ENCODE measurements around the gene UPK3B. TPM values are rescaled to one million over a fixed set of nuclear protein-coding genes. Genes with fewer than 3 reads are reported as not detected.
"Not testable (repeated sequence)": the region's sequence is repeated elsewhere in the genome, so short reads cannot be mapped to it uniquely, and the experiment has no call there.

The UPK3B gene
- total and polyA plus RNA-seq, 2 donors = 11.8 to 23.6 TPM

- 90% methylated on average over 27 of the region's 29 CpGs for WGBS
- not testable (repeated sequence) for H3K36me3 ChIP-seq (ENCODE audit: insufficient read depth); DNase-seq (ENCODE audit: extremely low spot score); H3K4me1 ChIP-seq (ENCODE audit: insufficient read depth); H3K4me3 ChIP-seq (ENCODE audit: low read depth, low read length); H3K27ac ChIP-seq (ENCODE audit: low read depth)
These were observed 29.7 kb upstream of the UPK3B start for GRCh38 chr7:76480403-76481253.

GRCh38 chr7:76482660-76483059, 27.7 kb upstream of the UPK3B start:
- WGBS = 97% methylated on average over 24 of the region's 24 CpGs
- not testable (repeated sequence) for H3K27ac ChIP-seq (ENCODE audit: low read depth); DNase-seq (ENCODE audit: extremely low spot score); H3K4me3 ChIP-seq (ENCODE audit: low read depth, low read length); H3K36me3 ChIP-seq (ENCODE audit: insufficient read depth); H3K4me1 ChIP-seq (ENCODE audit: insufficient read depth)

- DNase-seq (ENCODE audit: extremely low spot score); H3K27ac ChIP-seq (ENCODE audit: low read depth); H3K4me3 ChIP-seq (ENCODE audit: low read depth, low read length); H3K4me1 ChIP-seq (ENCODE audit: insufficient read depth); H3K36me3 ChIP-seq (ENCODE audit: insufficient read depth): not testable (repeated sequence)
- WGBS = 95% methylated on average over 17 of the region's 17 CpGs
These were observed 27.3 kb upstream of the UPK3B start for GRCh38 chr7:76483081-76483480.

GRCh38 chr7:76484456-76484855, 25.9 kb upstream of the UPK3B start:
- not testable (repeated sequence) for H3K4me1 ChIP-seq (ENCODE audit: insufficient read depth)
- 88% methylated on average over 7 of the region's 12 CpGs for WGBS

GRCh38 chr7:76485822-76486610, 24.3 kb upstream of the UPK3B start:
- WGBS = 58% methylated on average over 5 of the region's 20 CpGs
- DNase-seq (ENCODE audit: extremely low spot score) = not testable (repeated sequence)

More at GRCh38 chr7:76484456-76484855, 25.9 kb upstream of the UPK3B start:
- H3K27ac ChIP-seq (ENCODE audit: low read depth); H3K4me3 ChIP-seq (ENCODE audit: low read depth, low read length); H3K36me3 ChIP-seq (ENCODE audit: insufficient read depth); DNase-seq (ENCODE audit: extremely low spot score): not testable (repeated sequence)

GRCh38 chr7:76486618-76487017, 23.7 kb upstream of the UPK3B start:
- H3K36me3 ChIP-seq (ENCODE audit: insufficient read depth); H3K4me3 ChIP-seq (ENCODE audit: low read depth, low read length); H3K4me1 ChIP-seq (ENCODE audit: insufficient read depth); DNase-seq (ENCODE audit: extremely low spot score); H3K27ac ChIP-seq (ENCODE audit: low read depth): not testable (repeated sequence)
- WGBS = 64% methylated on average over 2 of the region's 5 CpGs

More at GRCh38 chr7:76485822-76486610, 24.3 kb upstream of the UPK3B start:
- H3K4me1 ChIP-seq (ENCODE audit: insufficient read depth); H3K36me3 ChIP-seq (ENCODE audit: insufficient read depth); H3K27ac ChIP-seq (ENCODE audit: low read depth); H3K4me3 ChIP-seq (ENCODE audit: low read depth, low read length): not testable (repeated sequence)

- H3K27ac ChIP-seq (ENCODE audit: low read depth); H3K4me3 ChIP-seq (ENCODE audit: low read depth, low read length); H3K4me1 ChIP-seq (ENCODE audit: insufficient read depth); H3K36me3 ChIP-seq (ENCODE audit: insufficient read depth); DNase-seq (ENCODE audit: extremely low spot score): not testable (repeated sequence)
- WGBS = 80% methylated on average over 7 of the region's 13 CpGs
These were observed 22.4 kb upstream of the UPK3B start for GRCh38 chr7:76487969-76488368.

- WGBS = 99% methylated on average over 4 of the region's 10 CpGs
These were observed 18.2 kb upstream of the UPK3B start for GRCh38 chr7:76492139-76492538.

GRCh38 chr7:76495717-76496116, 14.6 kb upstream of the UPK3B start:
- not testable (repeated sequence) for DNase-seq (ENCODE audit: extremely low spot score); H3K4me3 ChIP-seq (ENCODE audit: low read depth, low read length); H3K36me3 ChIP-seq (ENCODE audit: insufficient read depth); H3K27ac ChIP-seq (ENCODE audit: low read depth); H3K4me1 ChIP-seq (ENCODE audit: insufficient read depth)
- 90% methylated on average over 16 of the region's 16 CpGs for WGBS

More at GRCh38 chr7:76492139-76492538, 18.2 kb upstream of the UPK3B start:
- not testable (repeated sequence) for H3K4me1 ChIP-seq (ENCODE audit: insufficient read depth); H3K27ac ChIP-seq (ENCODE audit: low read depth); H3K36me3 ChIP-seq (ENCODE audit: insufficient read depth); H3K4me3 ChIP-seq (ENCODE audit: low read depth, low read length); DNase-seq (ENCODE audit: extremely low spot score)

- H3K4me3 ChIP-seq (ENCODE audit: low read depth, low read length); DNase-seq (ENCODE audit: extremely low spot score); H3K27ac ChIP-seq (ENCODE audit: low read depth); H3K4me1 ChIP-seq (ENCODE audit: insufficient read depth); H3K36me3 ChIP-seq (ENCODE audit: insufficient read depth): not testable (repeated sequence)
- WGBS = 81% methylated on average over 12 of the region's 27 CpGs
These were observed 12.3 kb upstream of the UPK3B start for GRCh38 chr7:76497918-76498582.

- H3K27ac ChIP-seq (ENCODE audit: low read depth); H3K4me3 ChIP-seq (ENCODE audit: low read depth, low read length); DNase-seq (ENCODE audit: extremely low spot score); H3K36me3 ChIP-seq (ENCODE audit: insufficient read depth); H3K4me1 ChIP-seq (ENCODE audit: insufficient read depth): not testable (repeated sequence)
- 84% methylated on average over 7 of the region's 10 CpGs for WGBS
These were observed 11.7 kb upstream of the UPK3B start for GRCh38 chr7:76498583-76499200.

GRCh38 chr7:76499201-76499923, 11.0 kb upstream of the UPK3B start:
- H3K4me3 ChIP-seq (ENCODE audit: low read depth, low read length); DNase-seq (ENCODE audit: extremely low spot score); H3K4me1 ChIP-seq (ENCODE audit: insufficient read depth); H3K27ac ChIP-seq (ENCODE audit: low read depth); H3K36me3 ChIP-seq (ENCODE audit: insufficient read depth): not testable (repeated sequence)
- WGBS = 67% methylated on average over 16 of the region's 28 CpGs

- H3K36me3 ChIP-seq (ENCODE audit: insufficient read depth); DNase-seq (ENCODE audit: extremely low spot score); H3K4me3 ChIP-seq (ENCODE audit: low read depth, low read length); H3K4me1 ChIP-seq (ENCODE audit: insufficient read depth); H3K27ac ChIP-seq (ENCODE audit: low read depth): not testable (repeated sequence)
- WGBS = 52% methylated on average over 5 of the region's 19 CpGs
These were observed 10.5 kb upstream of the UPK3B start for GRCh38 chr7:76499924-76500241.

Measured in urinary bladder (tissue), 4 donors.